Measurements from ENCODE around the gene NR1I3.
A peak's percentile ranks its signal among the peaks of the same experiment; 100 is the strongest.

NR1I3 gene

GRCh38 chr1:161267321-161267720 is 29.3 kb upstream of the NR1I3 start:
- no peak for TF ChIP-seq CTCF (IDR thresholded peaks at IDR 0.05)
- Histone ChIP-seq H3K27ac (no peak overlapping the region), H3K4me3 (no peak overlapping the region)
- DNase-seq (ENCODE audit: low spot score), result no peak

GRCh38 chr1:161266836-161267235 is 28.8 kb upstream of the NR1I3 start:
- no peak for DNase-seq (ENCODE audit: low spot score)
- Histone ChIP-seq H3K4me3 (no peak overlapping the region), H3K27ac (no peak overlapping the region)
- no peak for TF ChIP-seq CTCF (IDR thresholded peaks at IDR 0.05)

DNA sequence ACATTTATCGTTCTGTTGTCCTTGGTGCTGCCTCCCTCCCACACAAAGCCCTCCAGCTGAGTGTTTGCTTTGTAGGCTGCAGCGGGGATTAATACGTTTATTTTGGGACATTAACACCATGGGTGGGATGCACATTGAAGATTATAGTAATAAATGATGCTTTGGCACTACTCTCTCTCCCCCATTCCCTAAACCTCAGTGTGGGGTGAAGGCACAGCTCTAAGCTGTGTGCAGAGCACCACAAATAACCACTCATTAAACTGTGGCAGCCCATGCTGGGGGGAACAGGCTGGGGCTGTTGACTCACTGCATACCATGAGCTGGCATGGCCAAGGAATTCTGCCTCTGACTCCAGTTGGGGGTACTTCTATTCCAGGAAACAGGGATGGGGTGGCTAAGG is 28.2 kb upstream of the NR1I3 start:
- Histone ChIP-seq H3K4me3 (no peak overlapping the region), H3K27ac (peak overlapping the region in 1 of 2 donors; percentile 41)
- TF ChIP-seq CTCF (IDR thresholded peaks at IDR 0.05), result no peak
- no peak for DNase-seq (ENCODE audit: low spot score)

DNA sequence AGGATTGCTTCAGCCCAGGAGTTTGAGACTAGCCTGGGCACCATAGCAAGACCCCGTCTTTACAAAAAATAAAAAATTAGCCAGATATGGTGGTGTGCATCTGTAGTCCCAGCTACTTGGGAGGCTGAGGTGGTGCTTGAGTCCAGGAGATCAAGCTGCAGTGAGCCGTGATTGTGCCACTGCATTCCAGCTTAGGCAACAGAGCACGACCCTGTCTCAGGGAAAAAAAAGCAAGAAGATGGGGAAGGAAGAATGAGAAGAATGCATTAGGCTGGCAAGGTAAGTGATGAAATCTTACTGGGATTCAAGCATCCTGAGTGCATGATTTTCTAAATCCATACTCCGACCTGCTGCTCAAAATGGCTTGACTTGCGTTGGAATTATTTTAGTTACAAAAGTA is 27.3 kb upstream of the NR1I3 start:
- no peak for DNase-seq (ENCODE audit: low spot score)
- Histone ChIP-seq H3K4me3 (no peak overlapping the region), H3K27ac (no peak overlapping the region)
- TF ChIP-seq CTCF (IDR thresholded peaks at IDR 0.05), result no peak

DNA sequence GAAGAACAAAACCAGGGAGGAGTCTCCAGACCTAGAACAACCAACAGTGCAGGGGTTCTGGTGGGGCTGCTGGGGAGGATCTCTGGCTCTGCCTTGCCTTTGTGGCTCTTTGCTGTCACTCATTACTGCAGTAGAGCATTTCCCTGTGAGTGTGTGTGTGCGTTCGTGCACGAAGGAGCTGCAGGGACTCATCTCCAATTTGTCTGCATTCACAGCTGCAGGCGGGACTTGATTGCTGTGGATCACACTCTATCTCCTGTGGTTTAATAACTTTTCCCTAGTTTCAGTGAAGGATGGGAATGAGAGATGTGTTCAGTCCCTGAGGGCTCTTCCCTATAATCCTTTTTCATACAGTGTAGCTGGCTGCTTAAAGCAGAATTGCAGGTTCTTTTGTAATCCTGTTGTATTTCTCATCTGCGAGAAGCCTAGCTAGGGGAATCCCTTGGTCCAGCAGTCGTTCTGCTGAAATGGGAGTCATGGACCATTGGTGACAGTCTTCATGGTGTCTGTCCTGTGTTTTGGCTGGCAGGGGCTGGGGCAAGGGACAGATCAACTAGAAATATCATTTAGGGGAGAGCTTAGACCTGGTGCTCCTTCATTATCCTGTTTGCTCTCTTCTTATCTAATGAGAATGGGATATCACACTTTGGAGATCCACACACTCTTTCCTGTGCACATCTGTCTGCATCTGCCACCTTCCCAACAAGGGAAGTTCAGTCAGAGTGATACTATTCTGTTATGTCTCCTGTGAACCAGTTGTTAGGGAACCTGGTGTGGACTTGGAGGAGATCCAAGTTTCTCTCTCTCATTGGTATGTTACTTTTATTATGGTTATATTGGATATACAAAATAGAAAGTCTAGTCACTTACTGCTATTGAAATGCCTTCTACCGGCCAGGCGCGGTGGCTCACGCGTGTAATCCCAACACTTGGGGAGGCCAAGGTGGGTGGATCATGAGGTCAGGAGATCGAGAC is 23.5 kb upstream of the NR1I3 start:
- no peak for DNase-seq (ENCODE audit: low spot score)
- TF ChIP-seq CTCF (IDR thresholded peaks at IDR 0.05), result no peak
- H3K4me3 ChIP-seq, result no peak overlapping the region
- no peak overlapping the region for H3K27ac ChIP-seq

GRCh38 chr1:161260376-161261260 is 22.6 kb upstream of the NR1I3 start:
- TF ChIP-seq CTCF (IDR thresholded peaks at IDR 0.05), result no peak
- no peak overlapping the region for H3K4me3 ChIP-seq
- DNase-seq (ENCODE audit: low spot score), result no peak
- H3K27ac ChIP-seq, result no peak overlapping the region

Data from coronary artery (tissue), 2 donors.